Cardiac septum (tissue), 1 donor: ENCODE results near the gene NDUFA8. TPM values are rescaled to one million over a fixed set of nuclear protein-coding genes. Genes with fewer than 3 reads are reported as not detected.

Experiments
- DNase-seq: peaks from one replicate; pipeline ENCODE4 v3.0.0-alpha.2; 2020; ENCODE audit warnings: low spot score
- intact Hi-C: fragments of 100-400 bp; cut with DNase I; formaldehyde crosslinking; loops from one replicate; pipeline ENCODE4 v1.14.0; 2022
- microRNA-seq: library from miRNA; unstranded; fragments of <30 nt; microRNA quantifications from one replicate; pipeline ENCODE4 v1.2.0, GENCODE V29; 2020
- total RNA-seq: library from RNA; stranded (reverse); fragmentation: NEBNext Ultra II Directional; extraction: Animal tissue kit (Norgen Biotek cat#: 25700); gene quantifications from one replicate; pipeline ENCODE4 v1.2.1, GENCODE V29; 2021
- donor health status: DM: no; HTN: no; CAD: no.

Gene NDUFA8
- total RNA-seq, 1 donor from 2014 or later = 230 TPM

DNA sequence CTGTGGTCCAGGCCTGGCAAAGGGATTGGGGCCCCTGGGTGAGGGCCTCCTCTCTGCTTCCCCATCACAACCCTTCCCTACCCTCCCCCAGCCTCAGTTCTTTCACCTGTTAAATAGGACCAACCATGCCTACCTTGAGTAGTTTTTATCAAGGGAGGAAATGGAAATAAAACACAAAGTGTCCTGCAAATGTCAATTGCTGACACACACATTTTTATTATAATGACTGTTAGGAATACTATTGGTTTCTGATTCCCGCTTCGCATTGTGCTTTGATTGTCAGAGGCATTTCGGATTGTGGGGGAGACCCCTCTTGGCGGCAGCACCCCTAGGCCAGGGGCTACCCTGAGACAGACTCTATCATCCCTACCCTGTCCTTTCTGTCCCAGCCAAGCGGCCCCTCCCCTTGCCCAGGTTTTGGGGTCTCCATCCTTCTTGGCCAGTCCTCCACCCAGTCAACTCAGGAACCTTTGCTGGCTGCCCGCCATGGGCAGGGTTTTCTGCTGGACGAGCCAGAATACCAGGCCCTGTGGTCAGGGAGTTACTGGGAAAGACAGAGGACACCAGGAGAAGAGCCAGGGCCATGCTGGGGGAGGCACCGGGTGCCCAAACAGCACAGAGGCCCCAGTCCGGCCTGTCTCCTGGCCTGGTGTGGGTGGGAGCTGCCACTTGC is 48.0 kb downstream of the NDUFA8 start:
- no peak for DNase-seq
- intact Hi-C loops = no loop called here

GRCh38 chr9:122110100-122110833 is 49.3 kb downstream of the NDUFA8 start:
- no peak for DNase-seq
- intact Hi-C loops = no loop called here

GRCh38 chr9:122109035-122109813 is 50.4 kb downstream of the NDUFA8 start:
- DNase-seq = no peak
- intact Hi-C loops = no loop called here

DNA sequence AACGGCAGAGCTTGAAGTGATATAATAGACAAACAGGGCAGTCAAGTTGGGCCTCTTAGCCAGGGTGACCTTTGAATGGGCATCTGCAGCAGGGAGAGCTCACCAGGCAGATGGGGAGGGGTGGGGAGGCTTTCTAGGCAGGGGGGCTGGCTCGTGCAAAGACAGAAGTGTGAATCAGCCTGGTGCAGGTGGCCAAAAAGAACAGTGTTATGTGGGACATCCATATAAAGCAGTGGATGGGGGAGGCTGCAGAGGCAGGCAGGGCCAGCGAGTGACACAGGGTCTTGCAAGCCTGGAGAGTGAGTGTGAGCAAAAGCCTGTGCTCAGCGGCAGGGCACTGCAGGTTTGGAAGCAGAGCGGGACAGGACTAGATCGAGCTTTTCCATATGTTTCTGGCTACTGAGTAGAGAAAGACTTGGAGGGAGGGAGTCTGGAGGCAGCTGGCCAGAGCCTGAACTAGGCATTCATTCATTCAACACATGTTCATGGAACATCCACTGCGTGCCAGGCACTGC is 52.2 kb downstream of the NDUFA8 start:
- DNase-seq = no peak
- intact Hi-C loops = no loop called here

GRCh38 chr9:122106576-122106975 is 53.0 kb downstream of the NDUFA8 start:
- intact Hi-C loops = no loop called here
- DNase-seq = no peak

DNA sequence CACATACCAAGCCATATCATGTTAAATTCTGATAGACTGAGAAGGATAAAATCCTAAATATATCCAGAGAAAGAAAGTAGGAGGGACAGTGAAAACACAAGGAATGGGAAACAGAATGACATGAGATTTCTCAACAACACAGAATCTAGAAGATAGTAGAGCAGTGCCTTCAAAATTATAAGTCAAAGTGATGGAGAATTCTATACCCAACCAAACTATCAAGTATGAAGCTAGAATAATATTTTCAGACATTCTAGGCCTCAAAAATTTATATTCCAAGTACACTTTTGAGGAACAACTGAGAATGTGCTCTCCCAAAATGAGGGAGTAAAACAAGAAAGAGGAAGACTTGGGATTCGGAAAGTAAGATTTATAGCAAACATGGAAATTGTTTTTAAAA is 55.6 kb downstream of the NDUFA8 start:
- intact Hi-C loops = loop anchor here (5.0 kb wide), 1 partner anchor 348 kb away; no protein-coding TSS in a partner anchor
- DNase-seq = no peak

- intact Hi-C loops = loop anchor here (5.0 kb wide), 1 partner anchor 350 kb away; no protein-coding TSS in a partner anchor
- DNase-seq = peak; percentile 72
Measured at GRCh38 chr9:122102156-122102555, 57.4 kb downstream of the NDUFA8 start.

GRCh38 chr9:122100756-122101155 is 58.8 kb downstream of the NDUFA8 start:
- DNase-seq = no peak
- intact Hi-C loops = loop anchor here (1.0 to 5.0 kb wide), 2 partner anchors 24 to 352 kb away; no protein-coding TSS in a partner anchor

GRCh38 chr9:122099271-122099869 is 60.2 kb downstream of the NDUFA8 start:
- peak; percentile 91 for DNase-seq
- intact Hi-C loops = loop anchor here (1.0 to 10.0 kb wide), 3 partner anchors 251 to 715 kb away; no protein-coding TSS in a partner anchor

DNA sequence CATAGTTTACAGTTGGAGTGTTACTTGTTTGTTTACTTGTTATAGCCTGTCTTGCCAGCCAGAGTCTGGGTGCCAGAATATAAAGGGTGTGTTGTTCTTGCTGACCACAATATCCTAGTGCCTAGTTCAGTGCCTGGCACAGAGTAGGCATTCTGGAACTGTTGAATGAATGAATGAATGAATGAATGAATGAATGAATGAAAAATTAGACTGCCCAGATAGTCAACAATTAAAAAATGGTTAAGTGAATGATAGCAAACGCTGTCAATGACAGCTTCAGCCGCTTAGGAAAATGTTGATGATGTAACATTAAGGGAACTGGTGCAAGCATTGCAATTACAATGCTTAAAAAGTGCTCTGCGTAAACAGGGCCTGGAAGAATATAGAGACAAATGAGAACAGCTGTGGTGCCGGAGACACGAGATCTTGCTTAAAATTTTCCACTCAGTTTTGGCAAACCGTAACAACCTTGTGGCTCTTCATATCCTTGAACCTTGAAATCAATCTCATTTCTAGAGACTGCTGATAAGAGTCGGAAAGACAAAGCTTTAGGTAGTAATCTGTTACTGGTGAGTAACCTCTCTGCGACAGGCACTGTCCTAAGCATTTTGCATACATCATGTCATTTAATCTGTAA is 61.8 kb downstream of the NDUFA8 start:
- intact Hi-C loops = loop anchor here (5.0 to 10.0 kb wide), 2 partner anchors 550 to 717 kb away; no protein-coding TSS in a partner anchor

GRCh38 chr9:122096620-122097415 is 62.8 kb downstream of the NDUFA8 start:
- intact Hi-C loops = loop anchor here (5.0 to 10.0 kb wide), 2 partner anchors 550 to 718 kb away; no protein-coding TSS in a partner anchor
- DNase-seq = peak; percentile 51

More for the DNA sequence above, 61.8 kb downstream of the NDUFA8 start:
- no peak for DNase-seq

DNA sequence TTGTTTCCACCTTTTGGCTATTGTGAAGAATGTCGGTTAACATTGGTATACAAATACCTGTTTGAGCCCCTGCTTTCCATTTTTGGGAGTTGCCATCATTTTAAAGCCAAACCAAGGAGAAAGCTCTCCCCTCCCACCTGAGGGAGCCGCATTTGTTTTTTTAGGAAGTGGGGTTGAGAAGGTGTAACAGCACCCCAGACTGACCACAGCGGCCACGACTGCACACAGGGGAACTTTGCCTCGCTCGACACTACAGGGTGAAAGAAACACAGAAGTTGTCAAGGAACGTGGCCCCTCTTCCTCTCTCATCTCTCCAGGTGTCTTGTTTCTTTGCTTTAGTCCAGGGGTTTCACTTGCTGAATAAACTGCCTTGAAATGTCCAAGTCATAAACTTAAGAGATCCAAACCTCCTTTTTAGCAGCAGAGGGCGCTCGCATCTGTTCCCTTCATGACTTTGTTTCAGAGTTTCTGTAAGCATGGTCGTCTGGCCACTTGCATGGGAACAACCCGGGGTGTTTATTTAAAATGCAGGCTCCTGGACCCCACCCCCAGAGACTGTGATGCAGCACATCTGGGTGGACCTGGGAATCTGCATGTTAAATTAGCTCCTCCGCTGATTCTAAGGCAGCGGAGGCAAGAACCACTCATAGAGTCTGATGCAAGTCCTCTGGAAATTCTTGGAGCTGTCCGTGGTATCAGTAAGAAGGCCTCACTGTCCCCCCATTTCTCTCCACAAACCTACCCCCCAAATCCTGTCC is 64.4 kb downstream of the NDUFA8 start:
- intact Hi-C loops = loop anchor here (5.0 to 10.0 kb wide), 2 partner anchors 548 to 720 kb away; no protein-coding TSS in a partner anchor

More for the DNA sequence above, 64.4 kb downstream of the NDUFA8 start:
- DNase-seq = peak; percentile 69

Small RNA genes lying within 50 kb of the gene (microRNA-seq; reads per million reads assigned to microRNA genes)
- gene MIR4478 = not detected

Other genes with a start within 250 kb of the NDUFA8 start
- gene TTLL11, start 66.5 kb downstream of the NDUFA8 start, total RNA-seq = 12.6 TPM
- gene MORN5, start 129 bp upstream of the NDUFA8 start, total RNA-seq = not detected
- 10.8 TPM for gene LHX6, start 69.2 kb upstream of the NDUFA8 start, total RNA-seq
- 32.3 TPM for gene RBM18, start 105.1 kb upstream of the NDUFA8 start, total RNA-seq
- 35.9 TPM for gene MRRF, start 105.1 kb upstream of the NDUFA8 start, total RNA-seq
- 2.9 TPM for gene PTGS1, start 211.2 kb upstream of the NDUFA8 start, total RNA-seq